ENCODE data around the gene CSN2. TPM values are rescaled to one million over a fixed set of nuclear protein-coding genes. Genes with fewer than 3 reads are reported as not detected.

CSN2 gene, protein sequence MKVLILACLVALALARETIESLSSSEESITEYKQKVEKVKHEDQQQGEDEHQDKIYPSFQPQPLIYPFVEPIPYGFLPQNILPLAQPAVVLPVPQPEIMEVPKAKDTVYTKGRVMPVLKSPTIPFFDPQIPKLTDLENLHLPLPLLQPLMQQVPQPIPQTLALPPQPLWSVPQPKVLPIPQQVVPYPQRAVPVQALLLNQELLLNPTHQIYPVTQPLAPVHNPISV
- not detected in 2 replicates for total RNA-seq (2011; cell fraction: chromatin; rRNA removed; ENCODE audit: low replicate concordance)
- not detected in 2 replicates for total RNA-seq (2011; cell fraction: nucleolus; rRNA removed)
- not detected in 2 replicates for total RNA-seq (2011; cell fraction: nucleoplasm; rRNA removed)
- total RNA-seq (2014; rRNA removed), result not detected in 2 replicates
- not detected in 2 replicates for total RNA-seq (2014; rRNA removed; fragmentation: Illumina TruSeq; extraction: Trizol)
- not detected in 2 replicates for total RNA-seq (2015; rRNA removed; fragmentation: Illumina TruSeq; extraction: Trizol)
- not detected in 2 replicates for total RNA-seq (2021)
- polyA plus RNA-seq (2011; rRNA removed), result not detected in 2 replicates
- not detected in 2 replicates for polyA plus RNA-seq (2011; cell fraction: cytosol; rRNA removed)
- not detected in 2 replicates for polyA plus RNA-seq (2011; cell fraction: nucleus; rRNA removed)
- not detected in 2 replicates for polyA plus RNA-seq (2012)
- not detected in 2 replicates for polyA plus RNA-seq (2014; fragmentation: Illumina TruSeq; extraction: Trizol)
- not detected for polyA plus RNA-seq (2014; fragmentation: Nextera tagmentation; extraction: Ambion mirVana)
- not detected in 2 replicates for polyA plus RNA-seq (2014; rRNA removed)
- polyA minus RNA-seq (2011; rRNA and poly(A)+ RNA removed), result not detected in 2 replicates
- not detected in 2 replicates for polyA minus RNA-seq (2011; cell fraction: cytosol; rRNA and poly(A)+ RNA removed)
- not detected in 2 replicates for polyA minus RNA-seq (2011; cell fraction: nucleus; rRNA and poly(A)+ RNA removed)
- Bru-seq, nascent RNA, result not detected
- not detected for BruChase-seq, experiment 1, labeled RNA remaining after a 2-hour chase
- BruChase-seq, experiment 2, labeled RNA remaining after a 6-hour chase, result not detected
- long read RNA-seq, experiment 1, result 0 reads
- long read RNA-seq, experiment 2, result 0 reads
- long read RNA-seq, experiment 3, result 0 reads

DNA sequence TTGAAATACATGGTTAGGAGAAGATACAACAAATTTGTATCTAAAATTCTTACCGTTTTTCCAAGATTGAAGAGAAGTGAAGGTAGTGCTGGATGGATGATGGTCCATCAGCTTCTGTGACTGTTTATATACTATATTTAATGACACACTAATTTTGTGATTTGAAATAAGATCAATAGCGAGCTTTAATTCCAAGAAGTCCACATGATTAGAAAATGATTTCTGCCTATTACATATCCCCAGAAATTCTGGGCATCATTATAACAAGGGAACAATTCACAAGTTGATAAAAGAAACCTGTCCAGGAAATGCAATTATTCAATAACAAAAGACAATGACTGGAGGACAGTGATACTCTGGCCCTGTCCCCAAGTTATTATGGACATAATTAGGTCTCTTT, at the start of gene CSN2:
Gene CSN2, minus strand, starts transcription at position 101 of the 400 bp plus-strand sequence. CDS start 4,733 bp downstream, outside the sequence.
- ChIA-PET POLR2A (no interaction called here), CTCF (ENCODE audit: low intra/inter-chr PET ratio) (no interaction called here)
- FAIRE-seq, result no peak
- no peak for DNase-seq (ENCODE audit: extremely low read depth in 1 of 4, low spot score in 3 of 4)
- no peak within 1 kb of the TSS for H2AFZ ChIP-seq (ENCODE audit: low read depth, low read length)
- 0% methylated on average over 2 of the region's 2 CpGs for WGBS (ENCODE audit: insufficient coverage, low coverage, missing lambda C conversion rate)
- in situ Hi-C loops (cut with MboI) (no loop called here), intact Hi-C loops (cut with micrococcal nuclease) (no loop called here)
- no peaks in the 10 kb centered on the region for H4K20me1 ChIP-seq (replicated peaks; ENCODE audit: control insufficient read depth, insufficient read depth, low read length)
- no peaks in the 10 kb centered on the region for H3K79me2 ChIP-seq (ENCODE audit: control insufficient read depth, insufficient read depth, low read length)
- BruUV-seq (replicated peaks), result no TSS peak
- H3K36me3 ChIP-seq (ENCODE audit: control insufficient read depth, insufficient read depth, low read length), result no peaks in the 10 kb centered on the region
- TF ChIP-seq ZNF282 (CRISPR knock-in tag; IDR thresholded peaks at IDR 0.05) (no peak), CBX1 (IDR thresholded peaks at IDR 0.05; ENCODE audit: low read depth) (no peak)
- TF ChIP-seq, protein P1, sequence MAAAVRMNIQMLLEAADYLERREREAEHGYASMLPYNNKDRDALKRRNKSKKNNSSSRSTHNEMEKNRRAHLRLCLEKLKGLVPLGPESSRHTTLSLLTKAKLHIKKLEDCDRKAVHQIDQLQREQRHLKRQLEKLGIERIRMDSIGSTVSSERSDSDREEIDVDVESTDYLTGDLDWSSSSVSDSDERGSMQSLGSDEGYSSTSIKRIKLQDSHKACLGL (CRISPR knock-in tag; IDR thresholded peaks at IDR 0.05; ENCODE audit: borderline replicate concordance, poor library complexity, severe bottlenecking), result no peak
- H3K9me1 ChIP-seq (ENCODE audit: control insufficient read depth, insufficient read depth, low read length), result no peaks in the 10 kb centered on the region
- H3K4me1 ChIP-seq (replicated peaks in 1 of 2; ENCODE audit: control insufficient read depth in 2 of 2, insufficient read depth in 2 of 2, low read length in 2 of 2), result no peaks in the 10 kb centered on the region
- H3K27ac ChIP-seq (ENCODE audit: extremely low read depth, low read depth, low read length), result no peak within 1 kb of the TSS
- H3K4me3 ChIP-seq, result no peak within 1 kb of the TSS
- no peaks in the 10 kb centered on the region for H3K9me3 ChIP-seq (replicated peaks; ENCODE audit: control insufficient read depth, insufficient read depth, low read depth, low read length)
- no peak within 1 kb of the TSS for H3K4me2 ChIP-seq (ENCODE audit: insufficient read depth, low read length)
- ATAC-seq, result no peak
- H3K9ac ChIP-seq (ENCODE audit: insufficient read depth in 1 of 2, low read depth in 2 of 2, low read length in 2 of 2), result no peak within 1 kb of the TSS
- no peaks in the 10 kb centered on the region for H3K27me3 ChIP-seq (ENCODE audit: control insufficient read depth in 2 of 2, insufficient read depth in 2 of 2, low read length in 2 of 2)
